HG02840 (cell line): Measurements from ENCODE around the gene MAGI1.

ENCODE experiments used
- ATAC-seq: cut with Tn5 transposase; IDR thresholded peaks from one replicate; pipeline ENCODE4 v1.9.1; 2021; ENCODE audit warnings: mild to moderate bottlenecking, moderate library complexity, moderate number of reproducible peaks; ENCODE audit not compliant: unreplicated experiment, low FRiP score

Gene MAGI1

GRCh38 chr3:65689436-65689835 lies 349.3 kb downstream of the MAGI1 start:
- ATAC-seq = no peak

- no peak for ATAC-seq
These were observed 351.0 kb downstream of the MAGI1 start for GRCh38 chr3:65687741-65688140.

- ATAC-seq = no peak
These were observed 353.0 kb downstream of the MAGI1 start for GRCh38 chr3:65685621-65686235.

GRCh38 chr3:65678516-65678915 lies 360.2 kb downstream of the MAGI1 start:
- no peak for ATAC-seq

DNA sequence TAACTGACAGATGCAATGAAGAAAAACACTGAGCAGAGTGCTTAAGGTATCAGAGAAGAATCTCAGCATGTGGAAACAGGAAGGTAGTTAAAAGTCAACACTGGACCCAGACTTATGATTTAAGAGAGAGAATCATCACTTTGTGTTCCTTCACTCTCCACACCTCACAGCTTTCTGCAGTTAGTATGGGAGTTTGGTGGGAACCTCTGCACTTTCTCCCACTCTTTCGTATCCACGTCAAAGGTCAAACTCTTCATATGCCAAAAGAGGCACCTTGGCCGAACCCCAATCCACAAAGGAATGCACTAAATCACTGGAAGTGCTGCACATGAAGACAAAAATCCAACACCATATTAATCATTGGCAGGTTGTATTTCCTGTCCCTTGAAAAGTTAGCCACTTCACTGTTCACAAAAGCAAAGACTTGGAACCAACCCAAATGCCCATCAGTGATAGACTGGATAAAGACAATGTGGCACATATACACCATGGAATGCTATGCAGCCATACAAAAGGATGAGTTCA lies 361.2 kb downstream of the MAGI1 start:
- ATAC-seq = no peak

- ATAC-seq = no peak
These were observed 362.1 kb downstream of the MAGI1 start for GRCh38 chr3:65676580-65676979.

DNA sequence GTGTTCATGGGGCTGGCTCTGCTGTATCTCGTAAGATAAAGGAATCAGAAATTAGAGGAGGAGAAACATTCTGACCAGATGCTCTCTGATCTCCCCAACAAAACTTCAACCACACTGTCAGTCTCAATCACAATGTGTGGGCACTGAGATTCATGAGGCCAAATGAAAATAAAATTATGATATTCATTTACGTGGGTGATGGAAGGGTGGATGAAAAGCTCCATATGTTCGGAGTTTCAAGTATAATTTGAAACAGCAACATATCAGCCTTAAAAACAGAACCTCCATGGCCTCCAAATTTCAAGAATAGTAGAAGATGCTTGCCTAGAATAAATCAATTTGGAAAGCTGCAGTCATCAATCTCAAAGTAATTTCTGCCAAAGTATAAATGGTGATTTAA lies 363.7 kb downstream of the MAGI1 start:
- no peak for ATAC-seq

- no peak for ATAC-seq
These were observed 364.5 kb downstream of the MAGI1 start for GRCh38 chr3:65674226-65674625.

GRCh38 chr3:65672871-65673815 lies 365.6 kb downstream of the MAGI1 start:
- no peak for ATAC-seq

GRCh38 chr3:65672061-65672460 lies 366.7 kb downstream of the MAGI1 start:
- no peak for ATAC-seq

- ATAC-seq = no peak
These were observed 367.7 kb downstream of the MAGI1 start for GRCh38 chr3:65671004-65671403.

- ATAC-seq = no peak
These were observed 369.4 kb downstream of the MAGI1 start for GRCh38 chr3:65669163-65669875.

DNA sequence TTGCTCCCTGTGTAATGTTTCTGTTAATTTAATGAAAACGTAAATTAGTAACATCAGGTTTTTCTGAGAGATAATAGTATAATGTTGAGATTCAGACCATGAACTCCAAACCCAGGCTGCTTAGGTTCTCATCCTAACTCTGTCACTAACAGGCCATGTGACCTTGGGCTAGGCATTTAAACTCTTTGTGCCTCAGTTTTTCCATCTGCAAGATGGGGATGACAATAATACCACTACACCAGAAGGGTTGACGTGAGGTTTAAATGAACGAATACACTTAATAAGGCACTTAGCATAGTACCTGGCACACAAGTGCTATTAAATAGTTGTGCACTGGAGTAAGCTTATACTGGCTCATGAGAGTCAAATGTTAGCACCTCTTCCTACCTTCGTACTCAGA lies 370.8 kb downstream of the MAGI1 start:
- no peak for ATAC-seq

- ATAC-seq = no peak
These were observed 372.1 kb downstream of the MAGI1 start for GRCh38 chr3:65666448-65667091.

DNA sequence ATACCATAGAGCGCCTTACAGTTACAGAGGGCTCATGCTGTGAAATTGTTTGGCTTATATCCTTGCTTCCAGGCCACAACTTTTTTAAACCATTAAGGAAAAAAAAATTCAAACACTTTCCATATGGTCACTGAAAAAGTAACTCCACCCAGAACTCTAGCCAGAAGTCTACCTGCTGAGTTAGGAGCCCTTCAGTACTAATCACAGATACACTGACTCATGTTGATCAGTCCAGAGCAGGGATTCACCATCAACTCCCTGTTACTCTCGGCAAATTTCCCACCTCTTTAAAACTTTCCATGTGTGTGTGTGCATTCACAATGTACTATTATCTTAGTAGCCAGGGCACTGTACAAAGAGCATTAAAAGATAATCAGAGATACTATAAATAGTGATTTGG lies 372.8 kb downstream of the MAGI1 start:
- ATAC-seq = no peak

DNA sequence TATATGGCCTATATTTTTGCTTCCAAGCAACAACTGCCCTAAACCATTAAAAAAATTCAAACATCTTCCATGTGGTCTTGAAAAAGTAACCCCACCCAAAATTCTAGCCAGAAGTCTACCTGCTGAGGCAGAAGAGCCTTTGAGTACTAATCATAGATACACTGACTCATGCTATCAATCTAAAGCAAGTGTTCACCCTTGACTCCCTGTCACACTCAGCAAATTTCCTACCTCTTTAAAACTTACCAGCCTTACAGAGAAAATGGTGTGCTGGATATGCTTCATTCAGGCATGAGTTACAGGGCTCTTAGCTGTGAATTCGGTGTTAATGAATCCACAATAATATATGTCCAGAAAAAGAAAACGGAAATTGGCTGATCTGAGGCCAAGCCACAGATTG lies 373.8 kb downstream of the MAGI1 start:
- ATAC-seq = no peak

DNA sequence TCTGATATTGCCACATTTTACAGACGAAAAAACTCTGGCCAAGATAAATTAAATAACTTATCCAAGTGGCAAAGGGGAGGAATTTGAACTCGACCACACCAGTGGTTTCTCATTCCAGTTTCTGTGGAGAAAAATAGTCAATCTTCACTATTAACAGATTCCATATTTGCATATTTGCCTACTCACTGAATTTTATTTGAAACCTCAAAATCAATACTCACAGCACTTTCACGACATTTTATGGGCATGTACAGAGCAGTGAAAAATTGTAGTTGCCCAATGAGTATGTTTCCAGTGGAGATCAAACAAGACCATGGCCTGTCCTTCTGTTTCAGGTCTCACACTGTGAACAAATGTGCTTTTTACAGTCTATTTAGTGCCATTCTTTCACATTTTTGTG lies 374.3 kb downstream of the MAGI1 start:
- no peak for ATAC-seq

DNA sequence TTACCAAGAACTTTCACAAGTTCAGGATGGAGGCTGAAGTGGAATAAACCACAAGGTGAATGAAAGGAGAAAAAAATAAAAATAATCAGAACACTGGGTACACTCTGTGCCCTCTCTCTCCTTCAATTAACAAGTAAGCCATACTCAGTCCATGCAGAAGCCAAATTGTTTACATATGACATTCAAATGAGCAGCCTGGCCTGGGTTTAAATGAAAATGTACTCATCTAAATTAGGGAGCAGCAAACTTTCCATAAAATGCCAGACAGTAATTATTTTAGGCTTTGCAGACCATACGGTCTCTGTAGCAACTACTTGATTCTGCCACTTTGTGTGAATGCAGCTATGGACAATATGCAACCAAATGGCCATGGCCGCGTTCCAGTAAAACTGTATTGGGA lies 376.6 kb downstream of the MAGI1 start:
- no peak for ATAC-seq

- no peak for ATAC-seq
These were observed 378.6 kb downstream of the MAGI1 start for GRCh38 chr3:65660000-65660598.

DNA sequence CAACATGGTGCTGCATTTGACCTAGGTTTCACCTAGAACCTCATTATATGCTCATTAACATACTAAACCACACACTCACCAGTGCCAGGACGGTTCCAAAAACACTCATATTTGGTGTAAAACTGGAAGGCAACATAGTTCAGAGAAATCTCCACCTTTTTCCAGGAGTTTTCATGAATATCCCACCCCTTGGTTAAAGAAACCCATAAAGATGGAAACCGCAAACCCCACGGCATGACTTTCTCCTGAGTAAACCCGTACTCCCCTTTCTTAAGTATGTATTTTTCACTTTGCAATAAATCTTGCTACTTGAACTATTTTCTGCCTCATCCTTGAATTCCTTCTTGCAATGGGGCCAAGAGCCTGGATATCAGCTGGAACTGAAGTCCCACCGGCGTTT lies 379.3 kb downstream of the MAGI1 start:
- ATAC-seq = no peak
